Activated CD8-positive, alpha-beta T cell treated with anti-CD3 and anti-CD28 coated beads, Interleukin-2, amount 10 ng/mL, durations not matched to agents 7 days and 5 days (primary cell): Measurements from ENCODE around the gene CLPSL1. TPM values are rescaled to one million over a fixed set of nuclear protein-coding genes. Genes with fewer than 3 reads are reported as not detected.

Source experiments
- ATAC-seq: fragments of 150-1000 bp; cut with Tn5 transposase; one replicate; pipeline ENCODE4 v1.10.0; 2021; ENCODE audit warnings: moderate library complexity
- CTCF ChIA-PET: fragments of 350-600 bp; sonication (Branson Sonifier 250); formaldehyde crosslinking; loops from one replicate; lab custom pipeline; 2021; ENCODE audit warnings: antibody characterized with exemption; lab: Charles Lee
- POLR2A ChIA-PET: fragments of 350-600 bp; sonication (Branson Sonifier 250); formaldehyde crosslinking; loops from one replicate; lab custom pipeline; 2021; ENCODE audit warnings: antibody characterized with exemption; lab: Charles Lee
- DNase-seq: peaks from one replicate; pipeline ENCODE4 v3.0.0-alpha.2; 2020
- H3K27ac Mint-ChIP-seq: one replicate; pipeline ENCODE4 v1.8.0; 2021; ENCODE audit warnings: mild to moderate bottlenecking, mixed read lengths
- H3K27me3 Mint-ChIP-seq: one replicate; pipeline ENCODE4 v1.8.0; 2021; ENCODE audit warnings: low read depth, mixed read lengths
- H3K36me3 Mint-ChIP-seq: one replicate; pipeline ENCODE4 v1.8.0; 2021; ENCODE audit warnings: low read depth, mixed read lengths
- H3K4me1 Mint-ChIP-seq: one replicate; pipeline ENCODE4 v1.8.0; 2021; ENCODE audit warnings: low read depth, mixed read lengths
- H3K4me3 Mint-ChIP-seq: one replicate; pipeline ENCODE4 v1.8.0; 2021; ENCODE audit warnings: mild to moderate bottlenecking, mixed read lengths
- H3K9me3 Mint-ChIP-seq: one replicate; pipeline ENCODE4 v1.8.0; 2022; ENCODE audit warnings: mixed read lengths; ENCODE audit not compliant: insufficient read depth
- total RNA-seq, 2 experiments: library from RNA; stranded (reverse); gene quantifications; one replicate each; pipeline ENCODE4 v1.2.3, GENCODE V29; 2021

Gene CLPSL1
- total RNA-seq, 2 experiments from 2014 or later, result not detected

- DNase-seq (no peak), ATAC-seq (no peak)
- no peaks in the 10 kb centered on the region for H3K4me1 Mint-ChIP-seq
- H3K9me3 Mint-ChIP-seq, result no peaks in the 10 kb centered on the region
- no peak overlapping the region for H3K4me3 Mint-ChIP-seq
- no peaks in the 10 kb centered on the region for H3K27me3 Mint-ChIP-seq
- H3K27ac Mint-ChIP-seq, result no peak overlapping the region
- CTCF ChIA-PET, result no interaction called here
- POLR2A ChIA-PET, result no interaction called here
- peaks cover 43% of the 10 kb centered on the region for H3K36me3 Mint-ChIP-seq
Measured at GRCh38 chr6:35833536-35833935, 52.7 kb downstream of the CLPSL1 start.

Other genes with a start within 250 kb of the CLPSL1 start
- 10 to 100 TPM; 78.7 to 79.5 TPM for gene FKBP5, start 92.1 kb upstream of the CLPSL1 start, total RNA-seq
- under 1 TPM; 0.37 to 0.45 TPM for gene ARMC12, start 44.0 kb upstream of the CLPSL1 start, total RNA-seq
- not detected for gene CLPSL2, start 4.4 kb upstream of the CLPSL1 start, total RNA-seq
- not detected for gene CLPS, start 16.3 kb downstream of the CLPSL1 start, total RNA-seq
- gene LHFPL5, start 24.3 kb downstream of the CLPSL1 start, total RNA-seq, result not detected
- gene SRPK1, start 140.1 kb downstream of the CLPSL1 start, total RNA-seq, result 10 to 100 TPM; 81.2 to 86.3 TPM
- not detected for gene SLC26A8, start 243.6 kb downstream of the CLPSL1 start, total RNA-seq
- 10 to 100 TPM; 59.3 to 59.5 TPM for gene MAPK14, start 246.8 kb downstream of the CLPSL1 start, total RNA-seq